ENCODE data around the gene SLC4A9. TPM values are rescaled to one million over a fixed set of nuclear protein-coding genes. Genes with fewer than 3 reads are reported as not detected.

SLC4A9 gene
- total and polyA plus RNA-seq, 2 donors from 2014 or later: 2.5 to 29.9 TPM

- DNase-seq (peak; percentile 80 to 90 (median 85)), FAIRE-seq (no peak)
- intact Hi-C loops (cut with DNase I): no loop called here
- Histone ChIP-seq H3K4me1 (ENCODE audit: control insufficient read depth in 2 of 3, insufficient read depth in 2 of 3, low read depth in 1 of 3, low read length in 3 of 3) (peaks cover 0 to 8% (median 6%) of the 10 kb centered on the region in 3 donors), H3K27ac (ENCODE audit: low read depth in 2 of 2, low read length in 2 of 2) (no peak overlapping the region), H3K27me3 (ENCODE audit: control insufficient read depth, insufficient read depth, low read length) (no peaks in the 10 kb centered on the region), H3K36me3 (ENCODE audit: control insufficient read depth in 2 of 3, insufficient read depth in 3 of 3, low read length in 3 of 3) (peaks cover 0 to 2% (median 0%) of the 10 kb centered on the region in 3 donors), H3K4me3 (ENCODE audit: low read length in 3 of 3) (peak overlapping the region in 2 of 3 donors; percentile 16 to 64), H3K9ac (ENCODE audit: low read length in 3 of 3) (peak overlapping the region in 1 of 3 donors; percentile 48), H3K9me3 (ENCODE audit: control insufficient read depth in 2 of 3, insufficient read depth in 1 of 3, low read length in 3 of 3) (no peaks in the 10 kb centered on the region)
- peak; percentile 83 for TF ChIP-seq CTCF (IDR thresholded peaks at IDR 0.05; ENCODE audit: borderline replicate concordance, extremely low read depth, insufficient read depth)
Measured at GRCh38 chr5:140362875-140363630, 3.1 kb downstream of the SLC4A9 start.

GRCh38 chr5:140363631-140364471 is 3.9 kb downstream of the SLC4A9 start:
- FAIRE-seq: no peak
- Histone ChIP-seq H3K4me1 (ENCODE audit: control insufficient read depth in 2 of 3, insufficient read depth in 2 of 3, low read depth in 1 of 3, low read length in 3 of 3) (peaks cover 0 to 8% (median 6%) of the 10 kb centered on the region in 3 donors), H3K27ac (ENCODE audit: low read depth in 2 of 2, low read length in 2 of 2) (no peak overlapping the region), H3K36me3 (ENCODE audit: control insufficient read depth in 2 of 3, insufficient read depth in 3 of 3, low read length in 3 of 3) (peaks cover 0 to 2% (median 0%) of the 10 kb centered on the region in 3 donors), H3K9ac (ENCODE audit: low read length in 3 of 3) (peak overlapping the region in 1 of 3 donors; percentile 48), H3K9me3 (ENCODE audit: control insufficient read depth in 2 of 3, insufficient read depth in 1 of 3, low read length in 3 of 3) (no peaks in the 10 kb centered on the region), H3K4me3 (ENCODE audit: low read length in 3 of 3) (peak overlapping the region in 2 of 3 donors; percentile 16 to 64), H3K27me3 (ENCODE audit: control insufficient read depth, insufficient read depth, low read length) (no peaks in the 10 kb centered on the region)
- intact Hi-C loops (cut with DNase I): no loop called here
- no peak for DNase-seq
- TF ChIP-seq CTCF (IDR thresholded peaks at IDR 0.05; ENCODE audit: borderline replicate concordance, extremely low read depth, insufficient read depth): no peak

GRCh38 chr5:140364472-140364765 is 4.4 kb downstream of the SLC4A9 start:
- FAIRE-seq (no peak), DNase-seq (no peak)
- peaks cover 0 to 2% (median 0%) of the 10 kb centered on the region in 3 donors for H3K36me3 ChIP-seq (ENCODE audit: control insufficient read depth in 2 of 3, insufficient read depth in 3 of 3, low read length in 3 of 3)
- no peak overlapping the region for H3K9ac ChIP-seq (ENCODE audit: low read length in 3 of 3)
- no peaks in the 10 kb centered on the region for H3K9me3 ChIP-seq (ENCODE audit: control insufficient read depth in 2 of 3, insufficient read depth in 1 of 3, low read length in 3 of 3)
- no peak overlapping the region for H3K4me3 ChIP-seq (ENCODE audit: low read length in 3 of 3)
- H3K27me3 ChIP-seq (ENCODE audit: control insufficient read depth, insufficient read depth, low read length): no peaks in the 10 kb centered on the region
- no peak for TF ChIP-seq CTCF (IDR thresholded peaks at IDR 0.05; ENCODE audit: borderline replicate concordance, extremely low read depth, insufficient read depth)
- intact Hi-C loops (cut with DNase I): no loop called here
- peaks cover 0 to 8% (median 6%) of the 10 kb centered on the region in 3 donors for H3K4me1 ChIP-seq (ENCODE audit: control insufficient read depth in 2 of 3, insufficient read depth in 2 of 3, low read depth in 1 of 3, low read length in 3 of 3)
- H3K27ac ChIP-seq (ENCODE audit: low read depth in 2 of 2, low read length in 2 of 2): no peak overlapping the region

Data from kidney (tissue), 14 donors.